Measurements from ENCODE around the gene CBX2.

Gene CBX2

DNA sequence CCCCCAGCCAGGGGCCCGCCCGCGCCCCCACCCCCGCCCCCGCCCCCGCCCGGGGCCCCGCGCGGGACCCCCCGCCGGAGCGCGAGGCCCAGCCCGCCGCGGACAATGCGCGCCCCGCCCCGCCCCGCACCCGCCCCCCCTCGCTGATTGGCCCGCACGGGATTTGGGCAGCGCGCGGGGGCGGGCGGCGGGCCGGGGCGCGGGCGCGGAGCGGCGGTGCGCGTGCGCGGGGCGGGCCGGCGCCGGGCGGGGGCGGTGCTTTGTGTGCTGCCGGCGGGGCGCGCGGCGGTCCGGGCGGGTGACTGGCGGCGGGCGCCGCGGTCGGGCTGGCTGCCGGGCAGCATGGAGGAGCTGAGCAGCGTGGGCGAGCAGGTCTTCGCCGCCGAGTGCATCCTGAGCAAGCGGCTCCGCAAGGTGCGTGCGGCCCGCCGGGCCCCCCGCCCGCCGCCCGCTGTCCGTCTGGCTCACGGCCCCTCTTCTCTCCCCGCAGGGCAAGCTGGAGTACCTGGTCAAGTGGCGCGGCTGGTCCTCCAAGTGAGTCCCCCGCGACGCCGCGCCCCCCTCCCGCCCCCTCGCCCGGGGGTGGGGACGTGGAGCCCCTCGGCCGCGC, at the start of gene CBX2:
CBX2 (plus strand) TSS at position 255 of the 610 bp plus-strand sequence; CDS start at position 343, 88 bp downstream.
- Histone ChIP-seq H3K9me3 (ENCODE audit: control insufficient read depth in 2 of 2, low read length in 2 of 2) (no peaks in the 10 kb centered on the region), H3K36me3 (ENCODE audit: control insufficient read depth in 2 of 2, insufficient read depth in 2 of 2, low read length in 2 of 2) (no peaks in the 10 kb centered on the region), H3K9ac (ENCODE audit: low read depth in 1 of 2, low read length in 2 of 2) (peak within 1 kb of the TSS in 1 of 2 donors; percentile 6), H3K27me3 (ENCODE audit: control insufficient read depth in 2 of 2, insufficient read depth in 2 of 2, low read length in 2 of 2) (peaks cover 47 to 71% of the 10 kb centered on the region in 2 donors), H3K27ac (ENCODE audit: low read depth in 2 of 2, low read length in 2 of 2) (no peak within 1 kb of the TSS), H3K4me3 (ENCODE audit: low read length in 2 of 2) (peak within 1 kb of the TSS; percentile 61 to 64), H3K4me1 (ENCODE audit: control insufficient read depth in 2 of 2, insufficient read depth in 2 of 2, low read length in 2 of 2) (peaks cover 10 to 12% of the 10 kb centered on the region in 2 donors)

DNA sequence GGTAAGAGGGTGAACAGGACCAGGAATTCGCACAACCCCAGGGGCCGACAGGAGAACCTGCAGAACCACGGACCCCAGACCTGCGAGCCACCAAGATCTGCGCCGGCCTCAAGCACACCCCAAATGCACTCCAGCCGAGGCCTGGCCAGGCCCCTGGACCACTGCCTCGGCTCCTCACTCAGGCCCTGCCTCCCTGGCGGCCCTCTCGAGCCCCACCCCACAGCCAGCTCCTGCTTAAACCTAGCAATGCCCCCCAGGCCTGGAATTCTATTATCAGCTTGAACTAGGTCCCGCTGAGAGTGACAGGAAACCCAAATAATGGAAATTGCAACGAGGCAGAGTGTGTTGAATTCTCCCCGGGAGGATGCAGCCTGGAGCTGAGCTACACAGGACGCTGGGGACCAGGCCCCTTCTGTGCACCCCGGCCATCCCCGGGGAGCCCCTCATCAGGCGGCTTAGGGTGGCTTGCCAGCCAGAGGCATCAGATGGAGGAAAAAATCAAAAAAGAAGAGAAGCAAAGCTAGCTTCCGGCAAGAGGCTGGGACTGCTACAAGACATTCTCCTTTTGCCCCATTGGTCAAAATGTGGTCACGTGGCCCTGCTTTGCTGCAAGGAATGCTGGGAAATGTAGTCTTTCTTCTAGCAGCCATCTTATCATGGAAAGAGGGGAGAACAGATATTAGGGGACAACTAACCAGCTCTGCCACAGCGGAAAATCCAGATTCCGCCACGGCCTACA, 49.6 kb upstream of the CBX2 start:
- peak overlapping the region; percentile 2 to 5 for H3K4me3 ChIP-seq (ENCODE audit: low read length in 2 of 2)
- no peaks in the 10 kb centered on the region for H3K27me3 ChIP-seq (ENCODE audit: control insufficient read depth in 2 of 2, insufficient read depth in 2 of 2, low read length in 2 of 2)
- H3K9me3 ChIP-seq (ENCODE audit: control insufficient read depth in 2 of 2, low read length in 2 of 2) = no peaks in the 10 kb centered on the region
- no peaks in the 10 kb centered on the region for H3K36me3 ChIP-seq (ENCODE audit: control insufficient read depth in 2 of 2, insufficient read depth in 2 of 2, low read length in 2 of 2)
- H3K9ac ChIP-seq (ENCODE audit: low read depth in 1 of 2, low read length in 2 of 2) = peak overlapping the region in 1 of 2 donors; percentile 3
- peaks cover 0 to 7% of the 10 kb centered on the region in 2 donors for H3K4me1 ChIP-seq (ENCODE audit: control insufficient read depth in 2 of 2, insufficient read depth in 2 of 2, low read length in 2 of 2)
- no peak overlapping the region for H3K27ac ChIP-seq (ENCODE audit: low read depth in 2 of 2, low read length in 2 of 2)

DNA sequence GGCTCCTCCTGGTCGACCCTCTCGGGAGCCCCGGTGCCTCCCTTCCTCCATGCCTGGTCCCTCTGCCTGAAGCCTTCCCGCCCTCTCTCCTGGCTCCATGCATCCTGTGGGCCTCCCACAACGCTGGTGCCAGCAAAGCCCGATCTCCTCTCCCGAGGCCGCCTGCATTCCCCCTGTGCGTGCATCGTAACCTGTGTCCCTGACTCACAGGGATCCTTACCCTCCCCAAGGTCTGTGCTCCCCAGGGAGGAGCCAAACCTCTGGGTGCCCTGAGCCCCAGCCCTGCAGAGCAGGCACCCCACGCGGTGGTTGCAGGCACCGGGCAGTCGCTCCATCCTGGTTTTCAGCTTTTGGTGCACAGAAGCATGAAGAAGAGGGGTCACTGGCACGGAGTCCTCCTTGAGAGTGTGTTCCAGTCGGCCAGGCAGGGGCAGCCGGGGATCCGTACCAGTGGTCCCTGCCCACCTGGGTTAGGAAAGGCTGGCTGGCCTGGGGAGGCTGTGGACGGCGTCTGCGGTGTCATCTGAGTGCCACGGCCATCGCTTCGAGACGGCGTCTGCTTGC, 49.0 kb upstream of the CBX2 start:
- Histone ChIP-seq H3K4me1 (ENCODE audit: control insufficient read depth in 2 of 2, insufficient read depth in 2 of 2, low read length in 2 of 2) (peaks cover 0 to 9% of the 10 kb centered on the region in 2 donors), H3K9ac (ENCODE audit: low read depth in 1 of 2, low read length in 2 of 2) (no peak overlapping the region), H3K9me3 (ENCODE audit: control insufficient read depth in 2 of 2, low read length in 2 of 2) (no peaks in the 10 kb centered on the region), H3K27ac (ENCODE audit: low read depth in 2 of 2, low read length in 2 of 2) (no peak overlapping the region), H3K36me3 (ENCODE audit: control insufficient read depth in 2 of 2, insufficient read depth in 2 of 2, low read length in 2 of 2) (no peaks in the 10 kb centered on the region), H3K27me3 (ENCODE audit: control insufficient read depth in 2 of 2, insufficient read depth in 2 of 2, low read length in 2 of 2) (no peaks in the 10 kb centered on the region), H3K4me3 (ENCODE audit: low read length in 2 of 2) (peak overlapping the region; percentile 2 to 5)

DNA sequence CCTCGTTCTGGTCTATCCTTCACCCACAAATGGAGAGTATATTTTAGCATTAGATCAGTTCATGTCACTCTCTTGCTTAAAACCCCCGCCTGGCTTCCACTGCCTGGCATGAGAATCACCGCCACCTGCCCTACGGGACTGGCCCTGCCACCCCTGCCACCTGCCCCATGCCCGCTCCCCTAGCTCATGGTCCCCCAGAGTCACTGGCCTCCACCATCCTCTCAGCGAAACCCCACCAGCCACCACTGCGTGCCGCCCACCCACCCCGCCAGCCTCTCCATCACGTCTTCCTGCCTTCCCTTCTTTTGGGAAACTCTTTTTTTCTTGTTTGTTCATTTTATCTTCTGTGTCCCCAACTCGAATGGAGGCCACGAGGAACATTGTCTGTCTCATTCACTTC, 48.2 kb upstream of the CBX2 start:
- Histone ChIP-seq H3K27me3 (ENCODE audit: control insufficient read depth in 2 of 2, insufficient read depth in 2 of 2, low read length in 2 of 2) (no peaks in the 10 kb centered on the region), H3K27ac (ENCODE audit: low read depth in 2 of 2, low read length in 2 of 2) (no peak overlapping the region), H3K36me3 (ENCODE audit: control insufficient read depth in 2 of 2, insufficient read depth in 2 of 2, low read length in 2 of 2) (no peaks in the 10 kb centered on the region)

DNA sequence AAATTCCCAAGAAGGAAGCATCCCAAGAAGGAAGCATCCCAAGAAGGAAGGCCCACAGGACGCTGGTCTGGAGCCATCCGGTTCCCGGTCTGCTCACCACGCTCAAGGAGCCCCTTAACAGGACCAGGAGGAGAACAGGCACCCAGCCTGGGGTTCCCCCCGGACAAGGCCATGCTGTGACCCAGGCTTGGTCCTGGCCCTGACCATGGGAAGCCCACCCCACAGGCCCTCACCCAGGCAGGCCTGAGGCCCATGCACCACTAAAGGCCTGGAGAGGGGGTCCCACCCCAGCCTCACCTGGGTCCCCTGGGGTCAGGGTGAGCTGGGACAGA, 47.5 kb upstream of the CBX2 start:
- no peaks in the 10 kb centered on the region for H3K27me3 ChIP-seq (ENCODE audit: control insufficient read depth in 2 of 2, insufficient read depth in 2 of 2, low read length in 2 of 2)
- no peaks in the 10 kb centered on the region for H3K36me3 ChIP-seq (ENCODE audit: control insufficient read depth in 2 of 2, insufficient read depth in 2 of 2, low read length in 2 of 2)
- H3K4me1 ChIP-seq (ENCODE audit: control insufficient read depth in 2 of 2, insufficient read depth in 2 of 2, low read length in 2 of 2) = peaks cover 0 to 9% of the 10 kb centered on the region in 2 donors
- H3K27ac ChIP-seq (ENCODE audit: low read depth in 2 of 2, low read length in 2 of 2) = no peak overlapping the region
- no peaks in the 10 kb centered on the region for H3K9me3 ChIP-seq (ENCODE audit: control insufficient read depth in 2 of 2, low read length in 2 of 2)
- H3K4me3 ChIP-seq (ENCODE audit: low read length in 2 of 2) = no peak overlapping the region
- no peak overlapping the region for H3K9ac ChIP-seq (ENCODE audit: low read depth in 1 of 2, low read length in 2 of 2)

More for the DNA sequence above, 48.2 kb upstream of the CBX2 start:
- Histone ChIP-seq H3K9ac (ENCODE audit: low read depth in 1 of 2, low read length in 2 of 2) (no peak overlapping the region), H3K4me1 (ENCODE audit: control insufficient read depth in 2 of 2, insufficient read depth in 2 of 2, low read length in 2 of 2) (peaks cover 0 to 9% of the 10 kb centered on the region in 2 donors), H3K4me3 (ENCODE audit: low read length in 2 of 2) (no peak overlapping the region), H3K9me3 (ENCODE audit: control insufficient read depth in 2 of 2, low read length in 2 of 2) (no peaks in the 10 kb centered on the region)

DNA sequence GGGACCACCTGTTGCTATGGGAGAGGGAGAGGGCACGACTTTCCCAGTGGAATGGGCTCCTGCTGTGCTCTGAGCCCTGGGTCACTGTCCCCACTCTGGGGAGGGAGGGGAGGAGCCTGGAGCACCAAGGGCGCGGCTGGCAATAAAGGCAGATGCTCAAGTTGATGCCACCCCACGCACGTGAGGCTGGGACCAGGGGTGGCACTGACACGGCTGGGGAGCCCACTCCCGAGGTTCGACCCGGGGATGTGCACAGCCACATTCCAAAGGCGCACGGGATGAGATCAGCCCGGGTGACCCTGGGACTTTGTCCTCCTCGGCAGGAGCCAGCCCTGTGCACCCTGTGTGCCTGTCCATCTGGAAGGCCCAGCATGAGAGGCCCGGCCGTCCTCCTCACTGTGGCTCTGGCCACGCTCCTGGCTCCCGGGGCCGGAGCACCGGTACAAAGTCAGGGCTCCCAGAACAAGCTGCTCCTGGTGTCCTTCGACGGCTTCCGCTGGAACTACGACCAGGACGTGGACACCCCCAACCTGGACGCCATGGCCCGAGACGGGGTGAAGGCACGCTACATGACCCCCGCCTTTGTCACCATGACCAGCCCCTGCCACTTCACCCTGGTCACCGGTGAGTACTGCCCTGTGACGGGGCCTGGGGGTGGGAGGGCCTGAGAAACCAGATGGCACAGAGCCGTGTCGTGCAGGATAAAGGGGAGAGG, 47.0 kb upstream of the CBX2 start, which contains the start of gene ENPP7:
ENPP7 (plus strand) TSS at position 175 of the 715 bp plus-strand sequence; CDS start at position 372, 197 bp downstream.
- Histone ChIP-seq H3K36me3 (ENCODE audit: control insufficient read depth in 2 of 2, insufficient read depth in 2 of 2, low read length in 2 of 2) (no peaks in the 10 kb centered on the region), H3K27ac (ENCODE audit: low read depth in 2 of 2, low read length in 2 of 2) (no peak within 1 kb of the TSS), H3K9ac (ENCODE audit: low read depth in 1 of 2, low read length in 2 of 2) (no peak within 1 kb of the TSS), H3K27me3 (ENCODE audit: control insufficient read depth in 2 of 2, insufficient read depth in 2 of 2, low read length in 2 of 2) (no peaks in the 10 kb centered on the region), H3K9me3 (ENCODE audit: control insufficient read depth in 2 of 2, low read length in 2 of 2) (no peaks in the 10 kb centered on the region), H3K4me1 (ENCODE audit: control insufficient read depth in 2 of 2, insufficient read depth in 2 of 2, low read length in 2 of 2) (peaks cover 0 to 9% of the 10 kb centered on the region in 2 donors), H3K4me3 (ENCODE audit: low read length in 2 of 2) (no peak within 1 kb of the TSS)

DNA sequence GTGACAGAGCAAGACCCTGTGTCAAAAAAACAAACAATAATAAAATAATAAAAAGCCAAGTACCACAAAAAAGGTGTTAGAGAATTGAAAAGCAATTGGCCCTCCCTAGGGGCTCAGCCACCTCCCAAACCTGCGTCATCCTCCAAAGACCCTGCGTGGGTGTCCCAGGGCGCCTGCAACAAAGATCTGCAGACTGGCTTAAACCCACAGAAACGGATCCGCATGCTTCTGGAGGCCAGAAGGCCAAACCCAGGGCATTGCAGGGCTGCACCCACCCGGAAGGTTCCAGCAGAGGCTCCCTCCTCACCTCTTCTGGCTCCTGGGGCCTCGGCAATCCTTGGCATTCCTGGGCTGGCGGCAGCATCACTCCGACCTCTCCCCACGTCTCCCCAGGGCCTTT, 45.7 kb upstream of the CBX2 start:
- H3K27me3 ChIP-seq (ENCODE audit: control insufficient read depth in 2 of 2, insufficient read depth in 2 of 2, low read length in 2 of 2) = no peaks in the 10 kb centered on the region
- H3K4me3 ChIP-seq (ENCODE audit: low read length in 2 of 2) = peak overlapping the region in 1 of 2 donors; percentile 67
- peaks cover 0 to 9% of the 10 kb centered on the region in 2 donors for H3K4me1 ChIP-seq (ENCODE audit: control insufficient read depth in 2 of 2, insufficient read depth in 2 of 2, low read length in 2 of 2)
- no peaks in the 10 kb centered on the region for H3K36me3 ChIP-seq (ENCODE audit: control insufficient read depth in 2 of 2, insufficient read depth in 2 of 2, low read length in 2 of 2)
- H3K9me3 ChIP-seq (ENCODE audit: control insufficient read depth in 2 of 2, low read length in 2 of 2) = no peaks in the 10 kb centered on the region
- no peak overlapping the region for H3K27ac ChIP-seq (ENCODE audit: low read depth in 2 of 2, low read length in 2 of 2)
- H3K9ac ChIP-seq (ENCODE audit: low read depth in 1 of 2, low read length in 2 of 2) = no peak overlapping the region

DNA sequence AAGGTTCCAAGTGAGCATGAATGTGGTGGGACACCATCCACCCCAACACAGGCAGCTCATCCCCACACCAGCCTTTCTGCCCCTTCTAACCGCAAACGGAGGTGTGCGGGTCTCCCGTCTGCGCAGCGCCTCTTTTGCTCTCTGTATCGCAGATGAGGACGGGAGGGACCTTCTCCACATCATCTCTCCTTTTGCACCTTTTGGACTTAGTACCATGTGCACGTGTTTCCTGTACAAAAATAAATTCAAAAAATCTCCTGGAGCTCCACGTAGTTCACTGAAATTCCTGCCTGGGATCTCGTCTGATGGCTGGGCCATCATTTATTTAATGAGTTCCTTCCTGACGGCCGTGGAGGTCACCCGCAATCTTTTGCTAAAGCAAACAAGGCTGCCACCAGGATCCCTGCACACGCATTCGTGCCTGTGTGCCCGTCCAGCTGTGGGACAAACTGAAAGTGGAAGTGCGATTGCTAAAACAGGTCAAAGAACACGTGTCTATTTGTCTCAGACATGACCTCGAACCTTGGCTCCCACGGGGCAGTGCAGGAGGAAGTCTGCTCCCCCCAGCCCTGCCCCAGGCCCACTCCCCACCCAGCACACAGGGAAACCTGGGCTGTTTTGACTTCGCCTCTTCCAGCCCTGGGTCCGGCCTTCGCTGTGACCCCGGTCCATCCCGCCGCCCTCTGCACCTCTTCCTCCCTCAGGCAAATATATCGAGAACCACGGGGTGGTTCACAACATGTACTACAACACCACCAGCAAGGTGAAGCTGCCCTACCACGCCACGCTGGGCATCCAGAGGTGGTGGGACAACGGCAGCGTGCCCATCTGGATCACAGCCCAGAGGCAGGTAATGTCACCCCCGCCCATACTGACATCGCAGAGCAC, 44.9 kb upstream of the CBX2 start:
- Histone ChIP-seq H3K27ac (ENCODE audit: low read depth in 2 of 2, low read length in 2 of 2) (peak overlapping the region in 1 of 2 donors; percentile 32), H3K4me1 (ENCODE audit: control insufficient read depth in 2 of 2, insufficient read depth in 2 of 2, low read length in 2 of 2) (peaks cover 0 to 9% of the 10 kb centered on the region in 2 donors), H3K9ac (ENCODE audit: low read depth in 1 of 2, low read length in 2 of 2) (no peak overlapping the region), H3K27me3 (ENCODE audit: control insufficient read depth in 2 of 2, insufficient read depth in 2 of 2, low read length in 2 of 2) (no peaks in the 10 kb centered on the region), H3K4me3 (ENCODE audit: low read length in 2 of 2) (peak overlapping the region; percentile 10 to 67), H3K9me3 (ENCODE audit: control insufficient read depth in 2 of 2, low read length in 2 of 2) (no peaks in the 10 kb centered on the region), H3K36me3 (ENCODE audit: control insufficient read depth in 2 of 2, insufficient read depth in 2 of 2, low read length in 2 of 2) (no peaks in the 10 kb centered on the region)

DNA sequence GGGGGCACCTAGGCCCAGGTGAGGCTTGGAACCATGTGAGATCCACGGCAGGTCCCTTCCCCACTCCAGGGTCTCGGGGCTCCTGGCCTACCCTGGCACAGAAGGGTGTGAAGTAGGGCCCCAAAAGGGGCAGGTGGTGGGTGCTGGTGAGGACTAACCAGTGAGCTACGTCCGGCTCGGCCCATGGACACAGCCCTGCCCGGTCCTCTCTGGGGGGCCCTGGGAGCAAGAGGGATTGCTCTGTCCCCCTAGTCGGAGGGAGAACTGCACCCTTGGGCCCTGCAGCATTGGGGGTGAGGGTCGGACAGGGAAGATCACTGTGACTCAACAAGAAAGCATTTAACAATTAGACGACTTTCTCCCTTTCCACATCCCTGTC, 44.3 kb upstream of the CBX2 start:
- H3K4me3 ChIP-seq (ENCODE audit: low read length in 2 of 2) = peak overlapping the region in 1 of 2 donors; percentile 67
- H3K36me3 ChIP-seq (ENCODE audit: control insufficient read depth in 2 of 2, insufficient read depth in 2 of 2, low read length in 2 of 2) = no peaks in the 10 kb centered on the region
- peaks cover 0 to 9% of the 10 kb centered on the region in 2 donors for H3K4me1 ChIP-seq (ENCODE audit: control insufficient read depth in 2 of 2, insufficient read depth in 2 of 2, low read length in 2 of 2)
- H3K27ac ChIP-seq (ENCODE audit: low read depth in 2 of 2, low read length in 2 of 2) = no peak overlapping the region
- no peaks in the 10 kb centered on the region for H3K27me3 ChIP-seq (ENCODE audit: control insufficient read depth in 2 of 2, insufficient read depth in 2 of 2, low read length in 2 of 2)
- no peak overlapping the region for H3K9ac ChIP-seq (ENCODE audit: low read depth in 1 of 2, low read length in 2 of 2)
- no peaks in the 10 kb centered on the region for H3K9me3 ChIP-seq (ENCODE audit: control insufficient read depth in 2 of 2, low read length in 2 of 2)
